Measurements from ENCODE around the gene LCA5.

- no peak for TF ChIP-seq EZH2 (IDR thresholded peaks at IDR 0.05; ENCODE audit: insufficient read depth, low read length)
- TF ChIP-seq, protein P1, sequence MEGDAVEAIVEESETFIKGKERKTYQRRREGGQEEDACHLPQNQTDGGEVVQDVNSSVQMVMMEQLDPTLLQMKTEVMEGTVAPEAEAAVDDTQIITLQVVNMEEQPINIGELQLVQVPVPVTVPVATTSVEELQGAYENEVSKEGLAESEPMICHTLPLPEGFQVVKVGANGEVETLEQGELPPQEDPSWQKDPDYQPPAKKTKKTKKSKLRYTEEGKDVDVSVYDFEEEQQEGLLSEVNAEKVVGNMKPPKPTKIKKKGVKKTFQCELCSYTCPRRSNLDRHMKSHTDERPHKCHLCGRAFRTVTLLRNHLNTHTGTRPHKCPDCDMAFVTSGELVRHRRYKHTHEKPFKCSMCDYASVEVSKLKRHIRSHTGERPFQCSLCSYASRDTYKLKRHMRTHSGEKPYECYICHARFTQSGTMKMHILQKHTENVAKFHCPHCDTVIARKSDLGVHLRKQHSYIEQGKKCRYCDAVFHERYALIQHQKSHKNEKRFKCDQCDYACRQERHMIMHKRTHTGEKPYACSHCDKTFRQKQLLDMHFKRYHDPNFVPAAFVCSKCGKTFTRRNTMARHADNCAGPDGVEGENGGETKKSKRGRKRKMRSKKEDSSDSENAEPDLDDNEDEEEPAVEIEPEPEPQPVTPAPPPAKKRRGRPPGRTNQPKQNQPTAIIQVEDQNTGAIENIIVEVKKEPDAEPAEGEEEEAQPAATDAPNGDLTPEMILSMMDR (IDR thresholded peaks at IDR 0.05; ENCODE audit: insufficient read depth, low read depth, low read length), result no peak
Measured at GRCh38 chr6:79498842-79499241, 38.4 kb downstream of the LCA5 start.

Data from astrocyte (in vitro differentiated cells and primary cell).